ENCODE results near the gene CST8. TPM values are rescaled to one million over a fixed set of nuclear protein-coding genes. Genes with fewer than 3 reads are reported as not detected.

The CST8 gene
- total RNA-seq, 1 experiment from 2014 or later: not detected

GRCh38 chr20:23453549-23454543 is 37.1 kb upstream of the CST8 start:
- Histone ChIP-seq H3K27me3 (ENCODE audit: insufficient read depth, low read length) (no peaks in the 10 kb centered on the region), H3K4me2 (ENCODE audit: insufficient read depth, insufficient read length, low read length) (no peak overlapping the region), H3K79me2 (ENCODE audit: insufficient read depth, low read length) (no peaks in the 10 kb centered on the region), H3K18ac (ENCODE audit: insufficient read length, low read depth, low read length) (peak overlapping the region; percentile 16), H3K9me3 (ENCODE audit: control insufficient read depth, low read depth, low read length) (no peaks in the 10 kb centered on the region), H3T11ph (ENCODE audit: low read length) (no peak overlapping the region), H2BK5ac (ENCODE audit: insufficient read length, low read length) (no peak overlapping the region), H2BK15ac (ENCODE audit: low read depth, low read length) (no peak overlapping the region), H3K79me1 (ENCODE audit: insufficient read depth, low read depth, low read length, poor library complexity, severe bottlenecking) (no peaks in the 10 kb centered on the region), H3K4me1 (ENCODE audit: insufficient read depth, low read length) (peaks cover 3% of the 10 kb centered on the region; the same call in 1 of the 2 replicates), H2AK5ac (ENCODE audit: insufficient read length, low read length) (no peak overlapping the region), H3K23ac (ENCODE audit: insufficient read length, low read depth, low read length) (no peak overlapping the region), H3K23me2 (ENCODE audit: insufficient read length, low read depth, low read length, poor library complexity, severe bottlenecking) (no peaks in the 10 kb centered on the region), H3K9ac (ENCODE audit: extremely low read depth, insufficient read length, low read length) (no peak overlapping the region), H4K20me1 (ENCODE audit: control insufficient read depth, insufficient read depth, insufficient read length) (no peaks in the 10 kb centered on the region), H4K8ac (replicated peaks; ENCODE audit: insufficient read length, low read depth, low read length) (no peak overlapping the region), H3K27ac (ENCODE audit: insufficient read length, low read depth, low read length) (no peak overlapping the region), H3K56ac (ENCODE audit: insufficient read length, low read depth, low read length) (no peak overlapping the region), H3K14ac (ENCODE audit: insufficient read depth, low read length) (no peak overlapping the region), H4K91ac (ENCODE audit: insufficient read length, low read depth, low read length) (no peak overlapping the region), H4K5ac (ENCODE audit: insufficient read length, low read depth, low read length) (no peak overlapping the region), H2BK120ac (ENCODE audit: low read depth, low read length, poor library complexity, severe bottlenecking) (no peak overlapping the region), H2BK20ac (ENCODE audit: low read depth, low read length, poor library complexity, severe bottlenecking) (no peak overlapping the region), H2AFZ (ENCODE audit: low read length) (no peak overlapping the region), H3K4ac (ENCODE audit: low read depth, low read length) (no peak overlapping the region), H2BK12ac (ENCODE audit: insufficient read length, low read depth, low read length) (no peak overlapping the region)
- no peak overlapping the region for H3K4me3 Mint-ChIP-seq
- H3K36me3 Mint-ChIP-seq (ENCODE audit: insufficient read depth in 1 of 3, low read depth in 3 of 3): peaks cover 3 to 6% (median 4%) of the 10 kb centered on the region in 3 experiments; a peak in 6 of 7 replicates
- H3K27ac Mint-ChIP-seq: no peak overlapping the region
- 100% methylated on average over 1 of the region's 15 CpGs for WGBS (ENCODE audit: extremely low coverage, insufficient read length, low lambda C conversion rate)
- TF ChIP-seq, protein P1, sequence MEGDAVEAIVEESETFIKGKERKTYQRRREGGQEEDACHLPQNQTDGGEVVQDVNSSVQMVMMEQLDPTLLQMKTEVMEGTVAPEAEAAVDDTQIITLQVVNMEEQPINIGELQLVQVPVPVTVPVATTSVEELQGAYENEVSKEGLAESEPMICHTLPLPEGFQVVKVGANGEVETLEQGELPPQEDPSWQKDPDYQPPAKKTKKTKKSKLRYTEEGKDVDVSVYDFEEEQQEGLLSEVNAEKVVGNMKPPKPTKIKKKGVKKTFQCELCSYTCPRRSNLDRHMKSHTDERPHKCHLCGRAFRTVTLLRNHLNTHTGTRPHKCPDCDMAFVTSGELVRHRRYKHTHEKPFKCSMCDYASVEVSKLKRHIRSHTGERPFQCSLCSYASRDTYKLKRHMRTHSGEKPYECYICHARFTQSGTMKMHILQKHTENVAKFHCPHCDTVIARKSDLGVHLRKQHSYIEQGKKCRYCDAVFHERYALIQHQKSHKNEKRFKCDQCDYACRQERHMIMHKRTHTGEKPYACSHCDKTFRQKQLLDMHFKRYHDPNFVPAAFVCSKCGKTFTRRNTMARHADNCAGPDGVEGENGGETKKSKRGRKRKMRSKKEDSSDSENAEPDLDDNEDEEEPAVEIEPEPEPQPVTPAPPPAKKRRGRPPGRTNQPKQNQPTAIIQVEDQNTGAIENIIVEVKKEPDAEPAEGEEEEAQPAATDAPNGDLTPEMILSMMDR (conservative IDR thresholded peaks at IDR 0.05): no peak
- no peak for DNase-seq
- peaks cover 9% of the 10 kb centered on the region for H3K27me3 Mint-ChIP-seq (ENCODE audit: low read depth)
- H3K4me1 Mint-ChIP-seq: peaks cover 11 to 14% of the 10 kb centered on the region in 2 experiments
- H3K9me3 Mint-ChIP-seq: peaks cover 0 to 5% of the 10 kb centered on the region in 2 experiments; a peak in 3 of 5 replicates
